ENCODE measurements around the gene CEP20.
A peak's percentile ranks its signal among the peaks of the same experiment; 100 is the strongest.

CEP20 gene

DNA sequence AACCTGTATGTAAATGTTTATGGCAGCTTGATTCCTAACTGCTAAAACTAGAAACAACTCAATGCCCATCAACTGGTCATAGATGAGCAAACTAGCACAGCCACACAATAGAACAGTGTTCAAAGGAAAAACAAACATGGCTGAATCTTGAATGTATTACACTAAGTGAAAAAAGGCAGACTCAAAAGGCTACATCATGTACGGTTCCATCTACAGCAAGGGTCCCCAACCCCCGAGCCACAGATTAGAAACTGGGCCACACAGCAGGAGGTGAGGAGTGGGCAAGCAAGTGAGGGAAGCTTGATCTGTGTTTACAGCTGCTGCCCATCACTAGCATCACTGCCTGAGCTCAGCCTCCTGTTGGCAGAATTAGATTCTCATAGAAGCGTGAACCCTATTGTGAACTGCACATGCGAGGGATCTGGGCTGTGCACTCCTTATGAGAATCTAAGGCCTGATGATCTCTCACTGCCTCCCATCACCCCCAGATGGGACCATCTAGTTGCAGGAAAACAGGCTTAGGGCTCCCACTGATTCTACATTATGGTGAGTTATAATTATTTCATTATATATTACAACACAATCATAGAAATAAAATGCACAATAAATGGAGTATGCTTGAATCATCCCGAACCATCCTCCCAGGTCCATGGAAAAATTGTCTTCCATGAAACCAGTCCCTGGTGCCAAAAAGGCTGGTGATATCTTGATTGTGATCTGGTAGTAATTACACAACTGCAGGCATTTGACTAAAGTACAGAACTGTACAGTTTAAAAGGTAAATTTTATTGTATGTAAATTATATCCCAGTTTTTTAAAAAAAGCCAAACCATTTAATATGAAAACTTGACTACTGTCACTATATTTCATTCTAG, 7.7 kb downstream of the CEP20 start:
- no peaks in the 10 kb centered on the region for H3K9me3 Mint-ChIP-seq
- H3K4me1 Mint-ChIP-seq, result peaks cover 19% of the 10 kb centered on the region
- no peaks in the 10 kb centered on the region for H3K27me3 Mint-ChIP-seq
- H3K27ac Mint-ChIP-seq, result peak overlapping the region; percentile 9
- no peak overlapping the region for H3K4me3 Mint-ChIP-seq
- peaks cover 8% of the 10 kb centered on the region for H3K36me3 Mint-ChIP-seq

DNA sequence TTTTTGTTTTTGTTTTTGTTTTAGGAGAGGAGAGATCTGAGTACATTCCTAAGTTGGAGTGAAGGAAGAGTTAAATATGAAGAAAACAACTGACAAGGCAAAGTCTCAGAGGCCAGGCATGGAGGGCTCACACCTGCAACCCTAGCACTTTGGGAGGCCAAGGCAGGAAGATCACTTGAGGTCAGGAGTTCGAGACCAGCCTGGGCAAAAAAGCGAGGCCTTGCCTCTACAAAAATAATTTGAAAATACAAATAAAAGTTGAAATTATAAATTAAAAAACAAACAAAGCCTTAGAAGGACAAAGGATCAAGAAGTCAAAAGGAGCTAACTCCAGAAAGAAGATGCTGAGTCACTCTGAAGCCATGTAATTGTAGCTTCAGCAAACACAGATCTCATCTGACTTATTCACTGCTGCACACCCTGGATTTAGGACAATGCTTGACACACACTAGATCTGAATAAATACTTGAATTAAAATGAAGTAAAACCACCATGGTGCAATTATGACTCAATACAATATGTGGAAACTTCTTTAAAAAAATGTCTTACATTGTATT, 9.1 kb downstream of the CEP20 start:
- H3K27me3 Mint-ChIP-seq, result no peaks in the 10 kb centered on the region
- peak overlapping the region; percentile 92 for H3K27ac Mint-ChIP-seq
- no peaks in the 10 kb centered on the region for H3K9me3 Mint-ChIP-seq
- no peak overlapping the region for H3K4me3 Mint-ChIP-seq
- peaks cover 8% of the 10 kb centered on the region for H3K36me3 Mint-ChIP-seq
- H3K4me1 Mint-ChIP-seq, result peaks cover 13% of the 10 kb centered on the region

DNA sequence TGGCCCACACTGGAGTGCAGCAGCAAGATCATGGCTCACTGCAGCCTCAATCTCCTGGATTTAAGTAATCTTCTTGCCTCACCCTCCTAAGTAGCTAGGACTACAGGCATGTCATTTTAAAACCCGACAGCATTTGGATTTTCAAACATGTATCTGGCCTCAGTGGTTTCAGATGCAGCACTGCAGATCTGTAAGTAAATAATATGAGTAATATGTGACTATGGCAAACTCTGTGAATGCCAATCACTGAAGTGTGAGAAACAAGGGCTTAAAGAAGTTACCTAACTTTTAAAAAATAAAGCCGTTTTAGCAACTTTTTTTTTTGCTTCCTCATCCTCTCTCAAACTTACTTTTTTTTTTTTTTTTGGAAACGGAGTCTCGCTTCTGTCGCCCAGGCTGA, 11.9 kb downstream of the CEP20 start:
- Mint-ChIP-seq H3K4me1 (peaks cover 9% of the 10 kb centered on the region), H3K9me3 (no peaks in the 10 kb centered on the region), H3K27ac (no peak overlapping the region), H3K27me3 (no peaks in the 10 kb centered on the region), H3K4me3 (no peak overlapping the region), H3K36me3 (peaks cover 8% of the 10 kb centered on the region)

DNA sequence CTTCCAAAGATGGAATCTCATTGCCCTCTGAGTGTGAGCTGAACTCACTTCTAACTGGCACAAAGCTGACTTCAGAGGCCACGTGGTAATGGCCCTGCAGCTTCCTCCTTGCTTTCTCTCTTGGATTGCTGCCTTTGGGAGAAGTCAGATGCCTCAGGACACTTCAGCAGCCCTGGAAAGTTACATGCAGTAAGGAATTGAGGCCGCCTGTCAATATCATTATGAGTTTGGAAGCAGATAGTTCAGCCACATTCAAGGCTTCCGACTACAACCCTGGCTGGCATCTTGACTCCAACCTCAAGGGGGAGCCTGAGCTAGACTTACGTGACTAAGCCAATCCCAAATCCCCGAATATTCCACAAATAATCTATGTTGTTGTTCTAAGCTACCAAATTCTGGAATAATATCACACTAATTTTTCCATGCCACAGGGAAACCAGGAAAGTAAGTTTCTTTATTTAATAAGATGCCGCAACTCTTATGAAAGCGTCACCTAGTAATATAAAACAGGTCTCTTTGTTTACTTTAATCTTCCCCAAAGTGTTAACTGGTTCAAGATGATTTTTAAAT, 13.6 kb downstream of the CEP20 start:
- Mint-ChIP-seq H3K4me1 (peaks cover 9% of the 10 kb centered on the region), H3K4me3 (no peak overlapping the region), H3K9me3 (no peaks in the 10 kb centered on the region), H3K27ac (no peak overlapping the region), H3K27me3 (no peaks in the 10 kb centered on the region), H3K36me3 (peaks cover 11% of the 10 kb centered on the region)

DNA sequence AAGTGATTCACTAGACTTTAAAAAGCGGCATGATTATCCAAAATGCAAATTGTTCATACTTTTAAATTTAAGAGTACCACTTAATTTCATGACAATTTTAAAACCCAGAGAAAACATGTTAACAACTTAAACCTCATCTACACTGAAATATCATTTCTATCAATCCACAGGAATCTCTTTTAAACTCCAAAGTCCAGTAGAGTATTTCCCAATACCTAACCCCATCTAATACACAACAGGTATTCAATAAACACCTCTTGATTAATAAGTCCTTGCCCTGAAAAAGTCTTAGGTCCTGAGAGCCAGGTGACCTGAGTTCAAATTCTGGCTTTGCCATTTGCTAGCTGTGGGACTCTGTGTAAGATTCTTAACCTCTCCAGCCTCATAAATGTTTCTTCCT, 14.7 kb downstream of the CEP20 start:
- H3K4me1 Mint-ChIP-seq, result peaks cover under 1% of the 10 kb centered on the region
- H3K36me3 Mint-ChIP-seq, result peaks cover 9% of the 10 kb centered on the region
- H3K27ac Mint-ChIP-seq, result no peak overlapping the region
- H3K4me3 Mint-ChIP-seq, result no peak overlapping the region
- H3K27me3 Mint-ChIP-seq, result no peaks in the 10 kb centered on the region
- H3K9me3 Mint-ChIP-seq, result no peaks in the 10 kb centered on the region

DNA sequence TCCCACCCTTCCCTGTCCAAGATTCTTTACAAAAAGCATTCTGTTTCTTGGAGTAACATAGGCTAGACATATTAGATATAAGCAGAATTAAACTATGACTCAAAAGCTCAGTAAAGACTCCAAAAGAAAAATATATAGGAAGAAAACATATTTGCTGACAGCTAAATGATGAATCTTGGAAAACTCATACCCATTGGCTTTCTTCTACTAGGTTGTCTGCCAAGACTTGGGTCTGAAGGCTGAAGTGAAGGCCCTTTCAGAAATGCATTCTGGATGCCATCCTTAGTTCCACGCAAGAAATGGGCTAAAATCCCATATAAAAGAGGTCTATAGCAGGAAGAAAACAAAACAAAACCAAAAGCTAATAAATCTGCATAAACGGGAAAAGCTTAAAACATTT, 15.1 kb downstream of the CEP20 start:
- H3K36me3 Mint-ChIP-seq, result peaks cover 9% of the 10 kb centered on the region
- H3K4me1 Mint-ChIP-seq, result no peaks in the 10 kb centered on the region
- no peak overlapping the region for H3K4me3 Mint-ChIP-seq
- no peaks in the 10 kb centered on the region for H3K27me3 Mint-ChIP-seq
- H3K27ac Mint-ChIP-seq, result no peak overlapping the region
- H3K9me3 Mint-ChIP-seq, result no peaks in the 10 kb centered on the region

DNA sequence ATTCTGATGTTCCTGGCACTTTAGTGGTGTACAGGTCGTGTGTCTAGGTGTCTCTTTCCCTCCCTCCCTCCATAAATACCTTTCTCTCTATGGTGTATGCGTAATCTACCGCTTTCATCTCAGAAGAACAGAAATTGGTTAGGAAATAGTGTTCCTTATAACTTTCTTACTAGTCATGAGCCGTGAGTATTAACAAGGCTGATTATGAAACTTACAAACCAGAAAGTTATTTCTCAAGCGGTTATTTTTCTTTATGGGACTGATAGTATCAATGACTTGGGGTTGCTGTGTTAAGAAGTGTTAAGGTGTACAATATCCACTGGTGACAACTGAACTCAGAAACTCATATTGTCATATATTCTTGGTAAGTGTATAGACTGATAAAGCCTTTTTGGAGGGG, 18.4 kb downstream of the CEP20 start:
- no peak overlapping the region for H3K27ac Mint-ChIP-seq
- H3K36me3 Mint-ChIP-seq, result peaks cover 17% of the 10 kb centered on the region
- no peaks in the 10 kb centered on the region for H3K9me3 Mint-ChIP-seq
- no peaks in the 10 kb centered on the region for H3K27me3 Mint-ChIP-seq
- no peak overlapping the region for H3K4me3 Mint-ChIP-seq
- no peaks in the 10 kb centered on the region for H3K4me1 Mint-ChIP-seq

DNA sequence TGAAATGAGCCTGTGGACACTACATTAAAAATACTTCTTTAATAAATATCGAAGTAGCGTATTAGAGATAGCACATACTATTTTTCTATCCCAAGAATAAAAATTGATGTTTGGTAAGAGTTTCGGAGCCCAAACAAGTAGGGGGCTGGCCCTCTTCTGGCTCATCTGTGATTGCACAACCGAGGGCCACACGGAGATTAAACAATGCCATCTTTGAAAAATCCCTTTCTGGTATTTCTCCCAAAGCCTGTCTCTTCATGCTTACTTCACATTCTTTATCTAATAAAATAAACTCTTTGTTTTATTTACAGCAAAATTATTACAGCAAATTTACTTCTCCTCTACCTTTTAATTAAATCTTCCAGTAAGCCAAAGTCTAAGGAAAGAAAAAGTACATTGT, 22.0 kb downstream of the CEP20 start:
- no peak overlapping the region for H3K27ac Mint-ChIP-seq
- no peaks in the 10 kb centered on the region for H3K27me3 Mint-ChIP-seq
- no peaks in the 10 kb centered on the region for H3K9me3 Mint-ChIP-seq
- H3K4me1 Mint-ChIP-seq, result no peaks in the 10 kb centered on the region
- H3K36me3 Mint-ChIP-seq, result peaks cover 15% of the 10 kb centered on the region
- no peak overlapping the region for H3K4me3 Mint-ChIP-seq

DNA sequence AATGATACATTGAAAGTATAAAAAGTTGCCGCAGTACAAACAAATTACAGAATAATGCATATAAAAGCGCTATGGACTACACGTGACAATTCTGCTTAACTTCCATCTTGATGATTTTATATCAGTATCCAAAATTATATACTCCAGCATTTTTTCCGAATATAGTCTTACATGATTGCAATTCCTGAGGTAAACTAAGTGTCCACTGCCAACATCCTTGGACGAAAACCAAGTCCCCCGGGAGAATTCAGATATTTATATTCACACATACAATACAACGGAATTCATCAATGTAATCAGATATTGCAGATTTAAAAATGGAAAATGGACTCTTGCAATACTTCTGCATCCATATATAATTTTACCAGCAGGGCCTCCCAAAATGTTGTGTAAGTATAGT, 22.7 kb downstream of the CEP20 start:
- H3K36me3 Mint-ChIP-seq, result peaks cover 15% of the 10 kb centered on the region
- H3K4me3 Mint-ChIP-seq, result no peak overlapping the region
- H3K27me3 Mint-ChIP-seq, result no peaks in the 10 kb centered on the region
- H3K9me3 Mint-ChIP-seq, result no peaks in the 10 kb centered on the region
- no peaks in the 10 kb centered on the region for H3K4me1 Mint-ChIP-seq
- H3K27ac Mint-ChIP-seq, result no peak overlapping the region

DNA sequence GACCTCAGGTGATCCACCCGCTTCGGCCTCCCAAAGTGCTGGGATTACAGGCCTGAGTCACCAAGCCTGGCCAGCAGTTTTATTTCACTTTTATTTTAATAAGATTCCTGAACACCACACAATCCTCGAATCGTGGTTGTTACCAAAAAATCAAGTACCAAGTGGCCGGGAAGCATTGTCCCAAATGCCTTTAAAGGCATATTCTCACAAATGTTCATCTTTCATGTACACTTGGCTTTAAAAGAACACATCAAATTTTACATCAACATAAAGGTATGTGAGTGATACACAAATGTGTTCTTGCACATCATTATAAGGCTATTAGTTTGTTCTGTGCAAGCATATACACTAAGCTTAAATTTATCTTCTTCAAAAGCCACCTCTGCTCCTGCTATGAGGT, 23.5 kb downstream of the CEP20 start:
- H3K27ac Mint-ChIP-seq, result no peak overlapping the region
- H3K36me3 Mint-ChIP-seq, result peaks cover 12% of the 10 kb centered on the region
- no peaks in the 10 kb centered on the region for H3K27me3 Mint-ChIP-seq
- no peaks in the 10 kb centered on the region for H3K9me3 Mint-ChIP-seq
- no peaks in the 10 kb centered on the region for H3K4me1 Mint-ChIP-seq
- no peak overlapping the region for H3K4me3 Mint-ChIP-seq

DNA sequence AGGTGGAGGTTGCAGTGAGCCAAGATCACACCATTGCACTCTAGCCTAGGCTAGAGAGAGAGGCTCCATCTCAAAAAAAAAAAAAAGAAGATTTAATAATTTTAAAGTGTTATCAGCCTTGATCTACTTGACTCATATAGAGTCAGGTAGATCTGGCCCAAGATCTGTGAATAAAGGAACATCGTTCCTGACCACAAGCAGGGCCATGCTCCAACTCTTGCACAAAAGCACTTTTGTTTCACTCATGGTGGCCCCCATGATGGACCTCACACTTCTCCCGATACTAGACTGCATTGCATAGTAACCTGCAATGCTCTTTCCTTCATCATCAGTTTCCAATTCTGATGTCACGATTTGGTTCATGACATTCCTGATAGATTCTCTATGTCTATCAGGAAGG, 26.4 kb downstream of the CEP20 start:
- H3K9me3 Mint-ChIP-seq, result no peaks in the 10 kb centered on the region
- peaks cover 7% of the 10 kb centered on the region for H3K27me3 Mint-ChIP-seq
- H3K27ac Mint-ChIP-seq, result no peak overlapping the region
- peaks cover 8% of the 10 kb centered on the region for H3K4me1 Mint-ChIP-seq
- peaks cover 8% of the 10 kb centered on the region for H3K36me3 Mint-ChIP-seq
- H3K4me3 Mint-ChIP-seq, result no peak overlapping the region

DNA sequence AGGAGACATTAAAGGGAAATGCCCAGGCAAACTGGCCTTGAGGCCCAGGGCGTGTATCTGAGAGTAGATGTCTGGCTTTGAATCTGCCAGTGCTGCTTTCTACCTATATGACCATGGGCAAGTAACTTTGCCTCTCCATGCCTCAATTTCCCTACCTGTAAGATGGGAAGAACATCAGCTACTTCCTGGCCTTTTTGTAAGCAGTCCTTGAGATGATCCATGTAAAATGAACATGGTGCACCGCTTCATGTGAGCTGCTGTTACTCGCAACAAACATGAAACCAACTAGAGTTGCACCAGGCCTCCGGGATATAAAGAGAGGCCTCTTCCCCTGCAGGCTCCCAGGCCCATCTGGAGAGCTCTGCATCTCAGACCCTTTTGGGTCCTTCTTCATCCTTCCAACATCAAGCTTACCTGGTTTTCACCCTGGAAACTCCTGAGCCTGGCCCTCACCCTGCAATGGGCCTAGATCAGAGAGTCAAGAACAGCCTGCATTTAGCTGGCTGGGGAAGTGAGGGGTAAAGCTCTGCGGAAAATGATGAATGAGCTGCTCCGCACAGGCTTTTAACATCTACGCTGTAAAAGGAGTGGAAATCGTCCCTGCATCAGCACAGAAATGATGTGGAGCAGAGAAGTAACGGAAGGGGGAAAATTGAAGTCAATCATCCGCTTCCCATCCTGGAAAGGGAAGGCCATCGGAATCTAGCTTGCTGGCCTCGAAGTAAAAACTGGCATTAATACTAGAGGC, 29.3 kb downstream of the CEP20 start:
- peaks cover 8% of the 10 kb centered on the region for H3K4me1 Mint-ChIP-seq
- H3K27ac Mint-ChIP-seq, result no peak overlapping the region

DNA sequence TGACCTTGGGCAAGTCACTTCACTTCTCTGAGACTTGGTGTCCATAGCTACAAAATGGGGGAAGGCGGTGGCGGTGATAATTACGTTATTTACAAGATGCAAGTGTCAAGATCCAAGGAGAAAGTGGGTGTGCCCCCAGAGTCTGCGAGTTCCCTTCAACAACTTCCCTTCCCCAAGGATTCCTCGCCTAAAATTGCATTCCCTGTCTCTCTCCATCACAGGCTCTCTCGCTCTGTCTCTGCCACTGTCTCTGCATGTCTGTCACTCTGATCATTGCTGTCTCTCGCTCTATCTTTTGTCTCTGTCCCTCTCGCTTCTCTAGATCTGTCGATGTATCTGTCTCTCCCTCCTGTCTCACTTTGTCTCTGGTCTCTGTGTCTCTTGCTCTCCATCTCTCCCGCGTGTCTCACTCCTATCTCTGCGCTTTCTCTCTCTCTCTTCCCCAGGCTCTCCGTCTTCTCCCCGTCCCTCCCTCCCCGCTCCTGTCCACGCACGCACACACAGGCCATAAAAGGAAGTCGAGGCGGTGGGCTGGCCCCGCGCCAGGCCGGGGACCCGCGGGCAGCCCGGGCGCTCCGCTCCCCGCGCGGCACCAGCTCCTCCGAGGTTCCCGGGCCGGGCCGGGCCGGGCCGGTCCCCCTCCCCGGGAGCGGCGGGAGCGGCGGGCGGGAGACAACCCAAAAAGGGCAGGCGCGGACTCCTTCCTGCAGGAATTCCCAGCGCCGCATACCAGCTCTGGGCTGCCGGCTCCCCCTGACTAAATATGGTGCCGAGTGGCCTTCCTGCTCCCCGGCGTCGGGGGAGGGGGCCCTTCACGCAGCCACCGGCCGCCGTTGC, 30.5 kb downstream of the CEP20 start:
- Mint-ChIP-seq H3K4me3 (peak overlapping the region; percentile 69), H3K36me3 (no peaks in the 10 kb centered on the region), H3K27ac (no peak overlapping the region), H3K4me1 (peaks cover 8% of the 10 kb centered on the region), H3K9me3 (no peaks in the 10 kb centered on the region), H3K27me3 (peaks cover 19% of the 10 kb centered on the region)

More for the DNA sequence above, 29.3 kb downstream of the CEP20 start:
- Mint-ChIP-seq H3K9me3 (no peaks in the 10 kb centered on the region), H3K36me3 (no peaks in the 10 kb centered on the region), H3K4me3 (no peak overlapping the region), H3K27me3 (peaks cover 19% of the 10 kb centered on the region)

DNA sequence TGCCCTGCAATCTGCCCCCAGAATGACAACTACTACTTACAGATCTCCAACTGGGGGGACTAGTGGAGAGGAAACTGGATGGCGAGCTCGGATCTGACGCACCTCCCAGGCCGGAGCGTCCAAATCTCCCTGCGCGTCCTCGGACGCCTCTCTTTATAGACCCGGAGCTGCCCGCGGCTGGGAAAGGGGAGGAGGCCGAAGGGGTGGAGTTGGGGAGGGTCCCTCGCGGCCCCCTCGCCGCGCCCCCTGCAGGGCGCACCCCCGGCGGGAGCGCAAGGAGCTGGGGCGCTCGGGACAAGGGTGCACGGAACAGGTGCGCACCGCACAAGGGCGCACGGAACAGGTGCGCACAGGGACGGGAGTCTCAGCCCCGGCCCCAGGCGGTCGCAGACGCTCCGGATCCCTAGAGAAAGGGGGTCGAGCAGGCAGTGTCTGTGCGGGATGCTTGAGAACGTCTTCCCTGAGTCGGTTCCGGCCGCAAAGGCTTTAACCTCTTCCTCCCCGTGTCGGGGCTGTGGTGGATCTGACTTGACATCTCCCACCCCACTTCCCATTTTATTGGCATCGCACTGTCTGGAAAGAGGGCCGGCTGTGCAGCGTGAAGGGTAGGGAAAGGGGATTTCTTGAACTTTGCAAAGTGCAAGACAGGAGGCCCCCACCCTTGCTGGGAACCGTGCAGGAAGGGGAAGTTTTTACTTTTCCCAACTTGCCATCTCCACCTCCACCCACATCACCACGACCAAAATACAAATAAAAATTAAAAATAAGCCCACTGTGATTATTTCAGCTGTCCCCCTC, 31.3 kb downstream of the CEP20 start, which contains the start of gene MYH11:
Gene MYH11, minus strand, starts transcription at position 128 of the 798 bp plus-strand sequence. CDS start 18,776 bp downstream, outside the sequence.
- H3K9me3 Mint-ChIP-seq, result no peaks in the 10 kb centered on the region
- H3K4me3 Mint-ChIP-seq, result peak within 1 kb of the TSS; percentile 69
- H3K36me3 Mint-ChIP-seq, result no peaks in the 10 kb centered on the region
- H3K27me3 Mint-ChIP-seq, result peaks cover 19% of the 10 kb centered on the region
- peaks cover 8% of the 10 kb centered on the region for H3K4me1 Mint-ChIP-seq
- no peak within 1 kb of the TSS for H3K27ac Mint-ChIP-seq
